Activated CD4-positive, alpha-beta T cell treated with anti-CD3 and anti-CD28 coated beads, Interleukin-2, Interleukin-6, amounts not matched to agents 100 ng/mL and 50 ng/mL, durations not matched to agents 16 hours and 8 hours (primary cell): Measurements from ENCODE around the gene CDH13.

ENCODE experiments used
- DNase-seq: peaks from one replicate; pipeline ENCODE4 v3.0.0-alpha.2; 2020

The CDH13 gene

GRCh38 chr16:82965808-82966207 is 339.0 kb downstream of the CDH13 start:
- no peak for DNase-seq

GRCh38 chr16:82967424-82967823 is 340.7 kb downstream of the CDH13 start:
- no peak for DNase-seq

GRCh38 chr16:82971126-82971525 is 344.4 kb downstream of the CDH13 start:
- no peak for DNase-seq

GRCh38 chr16:82972331-82972919 is 345.7 kb downstream of the CDH13 start:
- no peak for DNase-seq

- no peak for DNase-seq
Observed at GRCh38 chr16:82979406-82980111, 352.8 kb downstream of the CDH13 start.

GRCh38 chr16:82980810-82981209 is 354.0 kb downstream of the CDH13 start:
- DNase-seq = no peak

- DNase-seq = no peak
Observed at GRCh38 chr16:82987767-82988166, 361.0 kb downstream of the CDH13 start.

- DNase-seq = no peak
Observed at GRCh38 chr16:82990155-82990554, 363.4 kb downstream of the CDH13 start.

GRCh38 chr16:82991410-82991809 is 364.6 kb downstream of the CDH13 start:
- DNase-seq = no peak

GRCh38 chr16:82991966-82992675 is 365.4 kb downstream of the CDH13 start:
- no peak for DNase-seq

- DNase-seq = no peak
Observed at GRCh38 chr16:82992786-82993185, 366.0 kb downstream of the CDH13 start.

GRCh38 chr16:82993415-82993814 is 366.6 kb downstream of the CDH13 start:
- DNase-seq = no peak

- DNase-seq = no peak
Observed at GRCh38 chr16:82993926-82994325, 367.2 kb downstream of the CDH13 start.

GRCh38 chr16:82995286-82995923 is 368.6 kb downstream of the CDH13 start:
- no peak for DNase-seq

GRCh38 chr16:82995924-82996441 is 369.2 kb downstream of the CDH13 start:
- peak; percentile 32 for DNase-seq

GRCh38 chr16:82996814-82997213 is 370.0 kb downstream of the CDH13 start:
- DNase-seq = no peak

GRCh38 chr16:82999711-83000110 is 372.9 kb downstream of the CDH13 start:
- no peak for DNase-seq

- no peak for DNase-seq
Observed at GRCh38 chr16:83002351-83003334, 375.9 kb downstream of the CDH13 start.

- no peak for DNase-seq
Observed at GRCh38 chr16:83004868-83005652, 378.3 kb downstream of the CDH13 start.

- no peak for DNase-seq
Observed at GRCh38 chr16:83005653-83006160, 378.9 kb downstream of the CDH13 start.
